GM18526 (cell line): Measurements from ENCODE around the gene NRAS.

ENCODE experiments used
- POLR2A ChIP-seq: IDR thresholded peaks from 3 replicates; pipeline ENCODE4 v1.6.1; 2011; ENCODE audit not compliant: insufficient read length; ENCODE audit errors: extremely low read depth

NRAS gene

DNA sequence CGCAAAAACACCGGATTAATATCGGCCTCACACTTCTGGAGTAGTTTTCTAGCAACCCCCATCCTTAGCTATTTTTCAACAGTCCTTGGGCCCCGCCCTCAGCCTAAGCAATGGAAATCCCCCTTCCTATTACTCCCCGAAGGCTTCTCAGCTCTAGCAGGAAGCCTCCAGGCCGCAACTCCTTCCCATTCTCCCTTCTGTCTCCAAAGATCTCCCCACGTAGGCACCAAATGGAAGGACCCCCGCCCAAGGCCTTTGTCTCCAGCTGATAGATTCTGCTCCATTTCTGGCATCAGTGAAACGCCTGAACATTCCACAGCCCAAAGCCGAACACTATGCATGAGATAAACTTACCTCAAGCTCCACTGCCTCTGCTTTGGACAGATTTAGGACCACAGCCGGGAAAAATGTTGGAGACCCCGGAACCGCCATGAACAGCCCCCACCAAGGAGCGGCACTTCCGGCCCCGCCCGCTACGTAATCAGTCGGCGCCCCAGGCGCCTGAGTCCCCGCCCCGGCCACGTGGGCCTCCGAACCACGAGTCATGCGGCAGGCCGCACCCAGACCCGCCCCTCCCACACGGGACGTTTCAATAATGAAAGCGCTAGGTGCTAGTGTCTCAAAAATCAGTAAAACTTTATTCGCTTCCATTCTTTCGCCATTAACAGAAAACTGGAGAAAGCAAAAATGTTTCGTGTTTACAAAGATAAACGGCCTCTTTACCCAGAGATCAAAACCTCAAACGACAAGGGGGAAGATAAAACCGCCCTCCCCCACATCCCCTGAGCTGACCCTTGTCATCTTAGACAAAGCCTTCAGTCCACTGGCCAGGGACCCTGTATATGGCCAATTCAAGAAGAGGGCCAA, at the start of gene NRAS:
Gene NRAS, minus strand, starts transcription at position 468 of the 867 bp plus-strand sequence. CDS start 611 bp downstream, outside the sequence.
- peak; percentile 63 for TF ChIP-seq POLR2A

GRCh38 chr1:114764689-114765088, 48.1 kb upstream of the NRAS start:
- no peak for TF ChIP-seq POLR2A

DNA sequence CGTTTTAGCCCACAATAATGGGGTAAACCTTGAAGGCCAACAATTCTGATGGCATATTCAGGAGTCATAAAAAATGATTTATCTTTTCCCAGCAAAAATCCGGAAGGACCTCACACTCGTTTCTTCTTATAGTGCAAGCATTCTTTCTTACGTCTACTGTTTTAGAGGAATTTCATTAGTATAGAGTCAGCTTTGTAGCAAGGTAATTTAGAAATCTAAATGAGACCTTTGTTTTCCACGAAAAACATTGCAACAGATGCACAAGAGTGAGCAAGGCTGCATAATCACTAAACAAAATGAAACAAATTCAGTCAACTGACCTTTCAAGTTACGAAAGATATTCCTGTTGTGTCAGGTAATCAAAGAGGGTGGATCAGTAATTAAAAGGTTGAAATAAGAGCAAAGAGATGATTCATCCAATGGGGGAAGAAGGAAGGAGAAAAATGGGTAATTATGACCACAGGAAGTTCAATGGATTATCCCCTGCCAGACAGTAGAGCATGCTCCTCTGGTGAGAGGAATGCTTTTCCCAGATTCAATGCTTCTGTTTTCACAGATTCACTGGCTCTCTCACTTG, 41.8 kb upstream of the NRAS start:
- no peak for TF ChIP-seq POLR2A

DNA sequence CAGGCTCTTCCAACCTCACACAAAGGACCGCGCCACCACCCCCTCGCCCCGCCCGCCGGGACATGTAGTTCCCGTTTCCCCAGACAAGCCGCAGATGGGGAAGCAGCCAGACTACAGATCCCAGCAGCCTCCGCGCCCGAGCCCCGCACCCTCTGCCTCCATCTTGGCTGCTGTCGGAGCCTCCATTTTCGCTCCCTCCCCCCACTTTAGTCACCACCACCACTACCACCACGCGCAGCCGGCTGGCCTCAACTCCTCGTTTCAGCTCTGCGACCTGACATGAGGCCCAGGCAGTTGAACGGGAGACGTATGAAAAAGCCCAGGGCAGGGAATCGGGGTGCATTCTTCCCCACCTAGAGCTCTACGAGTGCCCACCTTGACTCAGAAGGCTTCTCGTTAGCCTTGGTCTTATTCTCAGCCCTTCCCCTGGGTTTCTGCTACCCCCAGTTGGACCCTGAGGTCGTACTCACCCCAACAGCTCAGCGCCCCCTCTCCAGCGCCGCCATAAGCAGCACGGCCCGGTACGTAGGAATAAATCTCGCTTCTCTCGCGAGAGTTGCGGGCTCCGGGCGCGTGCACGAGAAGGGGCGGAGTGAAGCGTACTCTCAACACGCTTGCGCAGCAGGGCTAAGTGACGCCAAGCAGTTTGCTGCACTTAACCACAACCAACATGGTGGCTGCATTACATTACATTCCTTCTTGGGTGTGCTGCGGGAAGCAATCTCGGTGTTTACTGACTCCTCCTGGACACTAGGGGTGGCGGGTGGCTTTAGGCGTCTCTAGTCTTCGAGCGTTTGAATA, 41.1 kb upstream of the NRAS start, which contains the start of gene CSDE1:
Gene CSDE1, minus strand, starts transcription at position 530 of the 801 bp plus-strand sequence. CDS start 18,094 bp downstream, outside the sequence.
- peak; percentile 86 for TF ChIP-seq POLR2A

DNA sequence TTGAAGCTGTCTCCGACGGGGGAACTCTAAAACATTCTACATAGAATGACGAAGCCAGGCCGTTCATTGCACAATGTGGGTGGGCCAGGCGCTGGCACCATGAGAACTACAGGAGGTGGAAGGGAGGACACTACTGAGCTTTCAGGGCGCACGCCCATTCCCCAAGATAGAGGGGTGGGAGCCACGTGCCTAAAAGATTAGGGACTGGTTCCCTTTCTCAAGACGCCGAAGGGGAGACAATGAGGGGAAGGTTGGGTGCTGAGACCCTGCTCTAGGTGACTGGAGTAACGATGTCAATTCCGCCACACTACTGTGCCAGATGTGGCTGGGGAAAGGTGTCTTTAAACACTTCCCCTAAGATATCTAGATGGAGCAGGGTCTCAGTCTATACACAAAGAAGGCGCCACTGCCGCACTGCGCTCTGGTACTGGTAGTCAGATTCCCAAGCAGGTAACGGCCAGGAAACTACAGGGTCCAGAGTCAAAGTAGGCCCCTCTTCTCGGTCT, 40.4 kb upstream of the NRAS start:
- TF ChIP-seq POLR2A, result no peak

DNA sequence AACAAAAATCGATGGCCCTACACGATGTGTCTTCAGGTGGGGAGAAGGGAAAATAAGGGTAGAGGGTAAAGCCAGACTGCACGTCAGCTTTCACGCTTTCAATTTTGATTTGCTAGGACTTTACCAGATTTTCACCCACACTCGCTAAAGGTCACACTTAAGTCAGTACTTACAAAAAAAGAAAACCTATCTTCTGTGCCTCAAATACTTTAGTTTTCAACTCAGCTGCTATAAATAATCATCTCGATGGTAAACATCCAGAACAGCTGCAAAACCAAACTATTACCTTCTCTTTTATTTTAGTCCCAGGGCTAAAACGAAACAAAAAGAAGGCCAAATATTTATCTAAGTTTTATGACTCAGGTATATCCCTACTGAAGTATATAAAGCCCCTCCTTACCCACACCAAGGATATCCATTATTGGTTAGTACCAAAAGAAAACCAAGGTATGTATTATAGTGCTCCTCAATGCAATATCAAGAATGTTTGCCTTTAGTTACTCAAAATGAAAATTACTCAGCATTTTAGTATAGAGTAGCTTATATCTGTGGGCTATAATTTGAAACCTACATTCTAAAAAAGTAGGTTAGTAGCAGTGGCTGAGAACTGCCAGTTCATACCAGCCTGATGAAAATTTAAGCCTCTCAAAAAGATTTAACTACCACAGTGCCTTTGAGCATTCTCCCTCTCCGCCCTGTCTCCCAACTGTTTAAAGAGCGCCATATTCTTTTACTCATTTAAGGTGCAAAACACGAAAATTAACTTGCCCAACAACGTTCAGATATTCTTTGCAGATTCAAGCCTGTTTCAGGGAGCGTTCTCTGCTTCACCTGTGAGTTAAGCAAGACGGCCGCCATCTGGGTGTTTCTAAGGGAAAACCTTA, 39.7 kb upstream of the NRAS start:
- no peak for TF ChIP-seq POLR2A

GRCh38 chr1:114755006-114755931, 38.7 kb upstream of the NRAS start:
- TF ChIP-seq POLR2A, result no peak

DNA sequence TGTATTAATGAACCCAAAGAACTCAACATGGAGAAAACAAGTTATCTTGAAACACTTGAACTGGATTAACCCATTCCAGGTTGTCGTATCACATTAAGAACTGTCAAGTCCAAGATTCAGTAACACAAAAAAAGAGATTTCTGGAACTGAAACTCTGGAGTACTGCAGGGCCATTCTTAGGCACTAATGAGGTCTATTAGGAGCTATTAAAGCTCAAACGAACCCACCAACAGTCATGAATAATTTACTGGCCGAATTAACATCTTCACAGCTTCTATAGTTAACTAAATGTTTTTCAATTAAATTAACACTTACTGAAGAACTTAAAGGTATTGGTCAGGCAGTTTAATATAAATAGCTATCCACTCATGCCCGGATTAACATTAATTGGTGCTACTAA, 36.6 kb upstream of the NRAS start:
- TF ChIP-seq POLR2A, result no peak

DNA sequence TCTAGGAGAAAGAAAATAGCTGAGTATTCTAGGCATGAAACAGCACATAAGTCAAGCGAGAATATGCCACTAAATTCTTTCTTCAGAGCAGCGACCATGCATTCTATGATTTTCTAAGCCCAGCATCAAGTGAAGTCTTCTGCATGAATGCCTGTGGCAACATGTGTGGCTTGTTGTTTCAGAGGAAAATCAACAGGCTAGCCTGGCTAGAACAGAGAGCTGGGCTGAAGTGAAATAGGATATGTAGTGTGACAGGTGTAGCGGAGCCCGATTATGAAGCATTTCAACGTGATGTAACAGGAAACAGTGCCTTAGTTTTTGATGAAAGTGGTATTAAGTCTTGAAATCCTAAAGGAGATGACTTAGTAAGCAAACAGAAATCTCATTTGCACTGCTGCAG, 34.2 kb upstream of the NRAS start:
- no peak for TF ChIP-seq POLR2A

GRCh38 chr1:114749835-114750234, 33.3 kb upstream of the NRAS start:
- TF ChIP-seq POLR2A, result no peak

GRCh38 chr1:114746450-114747121, 30.0 kb upstream of the NRAS start:
- TF ChIP-seq POLR2A, result no peak

GRCh38 chr1:114745291-114745690, 28.7 kb upstream of the NRAS start:
- TF ChIP-seq POLR2A, result no peak

- TF ChIP-seq POLR2A, result no peak
Measured at GRCh38 chr1:114741963-114742746, 25.6 kb upstream of the NRAS start.
